ENCODE data around the gene ST6GALNAC5. TPM values are rescaled to one million over a fixed set of nuclear protein-coding genes. Genes with fewer than 3 reads are reported as not detected.

Gene ST6GALNAC5
- polyA plus RNA-seq, 3 donors, result not detected

DNA sequence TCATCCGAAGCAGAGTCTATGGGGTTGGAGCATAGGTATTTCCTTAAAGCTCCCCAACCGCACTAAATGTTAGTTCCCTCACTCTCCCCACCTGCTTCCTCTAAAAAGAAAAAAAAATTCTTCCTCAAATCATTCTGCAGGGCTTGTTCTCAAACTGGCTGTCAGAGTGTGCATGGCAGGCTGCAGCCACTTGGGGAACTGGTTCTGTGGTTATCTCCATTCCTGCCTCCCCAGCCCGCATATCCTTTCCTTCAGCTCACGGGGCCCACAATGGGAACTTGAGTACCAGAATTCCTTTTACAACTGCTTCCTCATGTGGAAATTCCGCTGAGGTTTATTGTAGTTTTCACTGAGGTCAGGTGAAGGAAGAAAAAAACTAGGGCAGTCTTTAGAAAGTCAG, 192.7 kb downstream of the ST6GALNAC5 start:
- Mint-ChIP-seq H3K27ac (peak overlapping the region in 2 of 7 donors; percentile 9 to 40), H3K4me3 (peak overlapping the region in 1 of 2 donors; percentile 54), H3K27me3 (ENCODE audit: low read depth in 3 of 3) (peaks cover 0 to 13% (median 4%) of the 10 kb centered on the region in 3 donors), H3K9me3 (peaks cover 0 to 2% (median 0%) of the 10 kb centered on the region in 7 donors), H3K36me3 (no peaks in the 10 kb centered on the region), H3K4me1 (peaks cover 17% of the 10 kb centered on the region)
- intact Hi-C loops (cut with micrococcal nuclease), result no loop called here
- no peaks in the 10 kb centered on the region for H3K36me3 ChIP-seq (replicated peaks in 1 of 2; ENCODE audit: control insufficient read depth in 1 of 2, insufficient read depth in 2 of 2, low read length in 2 of 2)
- no peak overlapping the region for H3K27ac ChIP-seq (ENCODE audit: low read depth in 1 of 2, low read length in 2 of 2)
- H3K4me1 ChIP-seq (ENCODE audit: control insufficient read depth in 1 of 2, insufficient read depth in 2 of 2, low read length in 2 of 2), result peaks cover 9% of the 10 kb centered on the region in 2 donors
- H3K79me2 ChIP-seq (ENCODE audit: insufficient read depth, low read length), result no peaks in the 10 kb centered on the region
- TF ChIP-seq, protein P1, sequence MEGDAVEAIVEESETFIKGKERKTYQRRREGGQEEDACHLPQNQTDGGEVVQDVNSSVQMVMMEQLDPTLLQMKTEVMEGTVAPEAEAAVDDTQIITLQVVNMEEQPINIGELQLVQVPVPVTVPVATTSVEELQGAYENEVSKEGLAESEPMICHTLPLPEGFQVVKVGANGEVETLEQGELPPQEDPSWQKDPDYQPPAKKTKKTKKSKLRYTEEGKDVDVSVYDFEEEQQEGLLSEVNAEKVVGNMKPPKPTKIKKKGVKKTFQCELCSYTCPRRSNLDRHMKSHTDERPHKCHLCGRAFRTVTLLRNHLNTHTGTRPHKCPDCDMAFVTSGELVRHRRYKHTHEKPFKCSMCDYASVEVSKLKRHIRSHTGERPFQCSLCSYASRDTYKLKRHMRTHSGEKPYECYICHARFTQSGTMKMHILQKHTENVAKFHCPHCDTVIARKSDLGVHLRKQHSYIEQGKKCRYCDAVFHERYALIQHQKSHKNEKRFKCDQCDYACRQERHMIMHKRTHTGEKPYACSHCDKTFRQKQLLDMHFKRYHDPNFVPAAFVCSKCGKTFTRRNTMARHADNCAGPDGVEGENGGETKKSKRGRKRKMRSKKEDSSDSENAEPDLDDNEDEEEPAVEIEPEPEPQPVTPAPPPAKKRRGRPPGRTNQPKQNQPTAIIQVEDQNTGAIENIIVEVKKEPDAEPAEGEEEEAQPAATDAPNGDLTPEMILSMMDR (IDR thresholded peaks at IDR 0.05), result no peak
- no peak overlapping the region for H3K4me3 ChIP-seq (replicated peaks in 1 of 3; ENCODE audit: low read depth in 2 of 3, low read length in 3 of 3)
- H3K4me2 ChIP-seq (replicated peaks; ENCODE audit: extremely low read depth, low read length, poor library complexity, severe bottlenecking), result no peak overlapping the region
- WGBS (ENCODE audit: insufficient coverage), result no CpG with 5 or more reads among the region's 5 CpGs
- H3K27me3 ChIP-seq (ENCODE audit: control insufficient read depth in 2 of 2, insufficient read depth in 2 of 2, low read length in 2 of 2), result peaks cover 0 to 12% of the 10 kb centered on the region in 2 donors
- H3K9ac ChIP-seq (ENCODE audit: insufficient read depth, low read length, poor library complexity, severe bottlenecking), result no peak overlapping the region
- no peak overlapping the region for H2AFZ ChIP-seq (ENCODE audit: insufficient read depth, low read depth, low read length, poor library complexity, severe bottlenecking)
- peak in 2 of 3 donors; percentile 4 to 28 for DNase-seq
- no peaks in the 10 kb centered on the region for H3K9me3 ChIP-seq (replicated peaks in 1 of 2; ENCODE audit: control insufficient read depth in 1 of 2, insufficient read depth in 1 of 2, low read length in 2 of 2)
- H4K20me1 ChIP-seq (ENCODE audit: insufficient read depth, low read length), result no peaks in the 10 kb centered on the region

DNA sequence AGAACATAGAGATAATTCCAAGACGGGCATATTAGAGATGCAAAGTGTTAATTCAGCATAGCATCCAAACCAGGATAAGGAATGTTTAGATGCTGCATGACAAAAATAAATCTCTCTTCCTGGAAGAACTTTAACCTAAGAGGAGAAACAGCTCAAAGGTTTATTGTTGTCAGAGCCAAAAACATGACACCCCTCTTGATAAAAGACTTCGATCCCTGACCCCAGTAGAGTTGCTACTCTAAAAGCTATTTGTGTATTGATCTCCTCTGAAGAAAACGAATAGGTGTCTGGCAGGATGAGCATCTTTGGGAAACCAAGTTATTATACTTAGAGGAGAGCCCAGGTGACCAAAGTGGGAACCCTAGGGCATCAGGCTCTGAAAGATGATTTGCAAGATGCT, 193.9 kb downstream of the ST6GALNAC5 start:
- H3K4me3 Mint-ChIP-seq, result no peak overlapping the region
- H3K4me1 ChIP-seq (ENCODE audit: control insufficient read depth in 1 of 2, insufficient read depth in 2 of 2, low read length in 2 of 2), result peaks cover 9% of the 10 kb centered on the region in 2 donors
- peaks cover 0 to 18% of the 10 kb centered on the region in 2 donors for H3K27me3 ChIP-seq (ENCODE audit: control insufficient read depth in 2 of 2, insufficient read depth in 2 of 2, low read length in 2 of 2)
- H4K20me1 ChIP-seq (ENCODE audit: insufficient read depth, low read length), result no peaks in the 10 kb centered on the region
- intact Hi-C loops (cut with micrococcal nuclease), result no loop called here
- TF ChIP-seq, protein P1 (IDR thresholded peaks at IDR 0.05), result no peak
- no peaks in the 10 kb centered on the region for H3K79me2 ChIP-seq (ENCODE audit: insufficient read depth, low read length)
- H3K36me3 ChIP-seq (replicated peaks in 1 of 2; ENCODE audit: control insufficient read depth in 1 of 2, insufficient read depth in 2 of 2, low read length in 2 of 2), result no peaks in the 10 kb centered on the region
- no peak overlapping the region for H3K9ac ChIP-seq (ENCODE audit: insufficient read depth, low read length, poor library complexity, severe bottlenecking)
- no peak overlapping the region for H2AFZ ChIP-seq (ENCODE audit: insufficient read depth, low read depth, low read length, poor library complexity, severe bottlenecking)
- H3K4me1 Mint-ChIP-seq, result peaks cover 17% of the 10 kb centered on the region
- H3K36me3 Mint-ChIP-seq, result no peaks in the 10 kb centered on the region
- no peak overlapping the region for H3K27ac ChIP-seq (ENCODE audit: low read depth in 1 of 2, low read length in 2 of 2)
- no peak overlapping the region for H3K4me3 ChIP-seq (replicated peaks in 1 of 3; ENCODE audit: low read depth in 2 of 3, low read length in 3 of 3)
- peaks cover 0 to 18% (median 4%) of the 10 kb centered on the region in 3 donors for H3K27me3 Mint-ChIP-seq (ENCODE audit: low read depth in 3 of 3)
- no peaks in the 10 kb centered on the region for H3K9me3 ChIP-seq (replicated peaks in 1 of 2; ENCODE audit: control insufficient read depth in 1 of 2, insufficient read depth in 1 of 2, low read length in 2 of 2)
- DNase-seq, result no peak
- no peak overlapping the region for H3K4me2 ChIP-seq (replicated peaks; ENCODE audit: extremely low read depth, low read length, poor library complexity, severe bottlenecking)
- peaks cover 0 to 2% (median 0%) of the 10 kb centered on the region in 7 donors for H3K9me3 Mint-ChIP-seq
- 100% methylated on average over 1 of the region's 3 CpGs for WGBS (ENCODE audit: insufficient coverage)
- H3K27ac Mint-ChIP-seq, result no peak overlapping the region
